ENCODE measurements around the gene SLC23A2.

SLC23A2 gene

DNA sequence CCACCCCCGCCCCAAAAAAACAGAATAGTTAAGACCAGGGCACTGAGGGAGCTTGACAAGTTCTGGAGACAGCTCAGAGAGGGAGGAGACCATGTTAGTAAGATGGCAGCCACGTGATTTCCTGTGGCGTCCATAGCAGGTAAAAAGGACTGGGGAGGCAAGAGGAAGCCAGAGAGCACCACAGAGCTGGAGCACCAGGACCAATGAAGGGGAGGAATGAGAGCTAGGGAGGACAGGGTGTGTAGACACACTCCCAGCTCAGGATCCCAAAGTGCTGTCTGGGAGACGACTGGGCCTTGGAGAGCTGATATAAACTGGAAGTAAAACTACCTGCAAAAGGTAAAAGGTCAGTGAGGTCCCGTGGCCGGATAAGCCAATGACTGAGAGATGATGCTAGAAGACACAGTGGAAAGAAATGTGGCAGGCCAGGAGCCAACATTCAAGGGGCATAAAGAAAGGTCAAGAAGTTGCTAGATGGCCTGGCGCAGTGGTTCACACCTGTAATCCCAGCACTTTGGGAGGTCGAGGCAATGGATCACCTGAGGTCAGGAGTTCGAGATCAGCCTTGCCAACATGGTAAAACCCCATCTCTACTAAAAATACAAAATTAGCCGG lies 39.0 kb downstream of the SLC23A2 start:
- DNase-seq: peak; percentile 8

DNA sequence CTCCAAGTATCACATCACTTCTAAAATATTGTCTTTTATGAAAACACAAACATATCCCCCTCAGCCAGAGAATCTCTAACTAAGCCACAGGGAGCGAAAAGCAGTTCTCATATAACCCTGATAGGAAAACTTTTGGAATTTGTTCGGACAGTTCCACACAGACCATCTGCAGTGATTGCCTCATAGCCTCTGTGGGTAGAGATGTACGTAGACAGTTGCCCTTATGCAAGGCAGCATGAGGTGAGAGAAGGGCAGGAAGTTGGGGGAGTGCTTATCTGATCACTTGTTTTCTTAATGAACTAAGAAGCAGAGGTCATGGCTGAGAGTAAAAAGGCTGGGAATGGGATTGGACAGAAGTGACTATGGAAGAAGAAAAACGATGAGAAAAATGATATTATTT lies 39.6 kb downstream of the SLC23A2 start:
- no peak for DNase-seq

DNA sequence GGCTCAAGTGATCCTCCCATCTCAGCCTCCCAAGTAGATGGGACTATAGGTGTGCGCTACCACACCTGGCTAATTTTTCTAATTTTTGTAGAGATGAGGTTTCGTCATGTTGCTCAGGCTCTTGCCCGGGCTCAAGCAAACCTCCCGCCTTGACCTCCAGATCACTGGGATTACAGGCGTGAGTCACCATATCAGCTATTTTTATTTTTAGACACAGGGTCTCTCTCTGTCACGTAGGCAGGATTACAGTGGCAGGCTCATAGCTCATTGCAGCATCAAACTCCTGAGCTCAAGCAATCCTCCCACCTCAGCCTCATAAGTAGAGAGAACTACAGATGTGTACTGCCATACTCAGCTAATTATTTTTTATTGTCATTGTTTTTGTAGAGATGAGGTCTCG lies 41.7 kb downstream of the SLC23A2 start:
- no peak for DNase-seq

DNA sequence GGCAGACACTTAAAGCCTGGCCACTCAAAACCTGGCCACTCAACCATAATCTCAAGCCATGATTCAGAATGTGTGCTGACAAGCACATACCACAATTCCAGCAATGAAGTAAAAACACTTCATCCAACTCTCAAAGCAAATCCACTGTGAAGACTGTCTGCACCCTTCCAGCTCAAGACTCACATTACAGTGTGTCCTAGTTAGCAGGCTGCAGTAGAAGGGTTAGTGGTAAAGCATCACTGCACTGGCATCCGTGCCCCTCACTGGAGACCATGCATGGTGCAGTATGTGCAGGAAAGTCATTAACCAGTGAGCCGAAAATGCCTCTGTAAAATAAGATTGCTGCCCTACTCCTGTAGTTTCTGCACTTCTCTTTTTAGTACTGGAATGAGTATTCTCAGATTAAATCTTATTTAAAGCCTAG lies 43.4 kb downstream of the SLC23A2 start:
- DNase-seq: no peak

DNA sequence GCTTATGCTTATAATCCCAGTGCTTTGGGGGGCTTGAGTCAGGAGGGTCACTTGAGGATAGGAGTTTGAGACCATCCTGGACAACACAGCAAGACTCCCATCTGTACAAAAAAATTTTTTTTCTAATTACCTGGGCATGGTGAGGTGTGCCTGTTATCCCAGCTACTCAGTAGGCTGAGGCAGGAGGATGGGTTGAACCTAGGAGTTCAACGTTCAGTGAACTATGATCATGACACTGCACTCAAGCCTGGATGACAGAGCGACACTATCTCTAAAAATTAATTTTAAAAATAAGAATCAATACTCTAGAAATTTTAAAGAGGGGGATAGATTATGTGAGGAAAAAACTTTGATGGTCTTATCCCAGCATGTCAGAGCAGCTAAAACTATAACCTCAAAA lies 44.1 kb downstream of the SLC23A2 start:
- no peak for DNase-seq

DNA sequence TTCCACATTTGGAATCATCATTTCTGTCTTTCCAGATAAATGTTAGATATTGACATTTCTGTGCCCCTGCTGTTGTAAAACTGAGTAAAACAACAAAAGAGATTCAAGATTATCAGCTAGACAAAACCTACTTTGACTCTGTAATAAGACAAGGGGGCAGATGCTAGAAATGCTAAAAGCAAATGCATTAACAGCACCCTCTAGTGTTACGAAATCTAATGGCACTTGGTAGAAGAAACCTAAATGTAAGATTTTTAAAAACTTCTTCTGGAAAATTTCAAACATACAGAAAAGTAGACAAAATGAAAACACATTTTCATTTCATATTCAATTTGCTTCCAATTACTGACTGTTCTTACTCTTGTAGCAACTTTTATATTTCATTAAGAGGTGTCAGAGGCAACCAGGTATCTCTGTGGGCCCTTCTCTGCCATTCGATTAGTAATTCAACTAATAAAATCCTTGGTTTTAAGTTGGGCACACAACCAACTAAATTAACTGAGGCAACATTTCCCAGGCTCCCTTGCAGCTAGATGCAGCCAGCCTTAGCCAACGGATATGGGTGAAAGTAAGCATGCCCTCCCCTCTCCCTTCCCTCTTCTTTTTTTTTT lies 45.0 kb downstream of the SLC23A2 start:
- DNase-seq: no peak

DNA sequence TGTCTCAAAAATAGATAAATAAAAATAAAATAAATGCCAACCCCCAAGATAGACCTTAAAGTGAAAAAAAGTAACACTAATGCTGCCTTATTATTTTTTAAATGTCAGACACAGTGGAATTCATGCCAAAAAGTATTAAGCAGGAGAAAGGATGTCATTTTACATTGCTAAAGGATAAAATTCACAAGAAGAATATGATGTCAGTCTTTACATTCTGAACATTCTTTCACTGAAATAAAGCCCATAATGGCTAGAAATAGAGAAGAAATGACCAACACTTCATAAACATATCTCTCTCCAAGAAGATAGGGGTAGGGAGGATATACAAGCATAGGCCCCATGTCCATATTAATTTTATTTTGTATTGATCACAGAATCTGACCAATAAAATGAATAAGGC lies 47.4 kb downstream of the SLC23A2 start:
- DNase-seq: no peak

DNA sequence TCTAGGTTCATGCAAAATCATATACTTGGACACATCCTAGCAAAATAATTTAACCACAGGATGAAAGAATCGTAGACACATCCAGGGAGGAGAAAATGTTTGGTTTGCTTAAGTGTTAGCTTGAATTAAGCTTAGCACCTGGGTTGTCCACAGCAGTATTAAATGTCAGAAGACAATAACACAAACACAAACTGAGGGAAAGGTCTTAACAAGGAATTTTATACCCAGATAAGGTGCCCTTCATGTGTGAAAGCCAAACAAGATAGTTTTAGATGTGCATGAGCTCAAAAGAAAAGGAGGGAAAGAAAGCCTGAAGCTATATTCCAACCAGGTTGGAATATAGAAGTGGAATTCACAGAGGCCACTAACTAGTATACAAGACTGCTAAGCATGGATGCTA lies 49.1 kb downstream of the SLC23A2 start:
- DNase-seq: no peak

DNA sequence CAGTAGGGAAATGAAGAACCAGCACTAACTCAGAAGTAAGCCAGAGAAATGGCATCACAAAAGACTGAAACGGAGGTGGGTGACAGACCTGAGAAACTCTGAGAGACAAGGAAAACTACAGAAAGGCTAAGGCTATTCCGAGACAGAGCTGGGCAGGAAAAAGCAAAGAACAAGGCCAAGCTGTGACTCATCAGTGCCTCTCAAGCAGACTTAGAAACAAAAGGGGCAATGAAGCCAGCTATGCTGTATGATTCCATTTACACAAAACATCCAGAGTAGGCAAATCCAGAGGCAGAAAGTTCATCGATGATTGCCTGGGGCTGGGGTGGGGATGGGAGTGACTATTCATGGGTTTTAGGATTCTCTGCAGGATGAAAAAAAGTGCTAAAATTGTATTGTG lies 50.0 kb downstream of the SLC23A2 start:
- no peak for DNase-seq

DNA sequence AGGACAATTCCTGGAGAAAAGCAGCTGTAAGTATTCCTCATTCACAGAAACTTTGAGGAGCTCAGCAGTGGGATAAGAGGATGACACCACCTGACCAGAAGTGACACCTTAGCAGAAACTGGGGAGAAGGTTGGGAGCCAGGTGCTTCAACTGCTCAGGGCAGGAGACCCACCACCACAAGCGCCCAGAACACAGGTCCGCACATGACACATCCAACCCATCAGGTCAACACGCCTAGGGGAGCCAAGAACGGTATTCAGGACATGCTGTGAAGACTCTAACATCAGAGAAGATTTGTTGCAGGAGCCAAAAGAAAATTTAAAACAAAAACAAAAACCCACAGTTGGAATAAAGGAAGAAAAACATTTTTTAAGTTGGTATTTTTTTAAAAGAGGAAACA lies 50.5 kb downstream of the SLC23A2 start:
- no peak for DNase-seq

DNA sequence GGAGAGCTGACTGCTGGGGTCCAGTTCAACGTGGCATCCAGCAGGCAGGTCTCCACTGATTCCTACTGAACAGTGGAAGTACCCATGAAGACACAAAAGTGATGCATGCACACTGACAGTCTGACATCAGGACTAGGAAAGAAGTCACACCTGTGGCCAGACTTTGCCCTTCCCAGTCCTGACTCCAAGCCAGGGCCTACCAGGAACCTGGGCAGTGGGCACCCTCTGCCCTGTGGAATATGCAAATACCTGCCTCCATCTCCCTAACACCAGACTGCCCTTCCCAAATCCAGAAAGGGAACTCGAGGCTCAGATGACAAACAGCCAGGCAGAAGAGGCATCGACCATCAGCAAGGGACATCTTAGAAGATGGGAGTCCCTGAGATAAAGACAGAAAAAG lies 50.9 kb downstream of the SLC23A2 start:
- no peak for DNase-seq

DNA sequence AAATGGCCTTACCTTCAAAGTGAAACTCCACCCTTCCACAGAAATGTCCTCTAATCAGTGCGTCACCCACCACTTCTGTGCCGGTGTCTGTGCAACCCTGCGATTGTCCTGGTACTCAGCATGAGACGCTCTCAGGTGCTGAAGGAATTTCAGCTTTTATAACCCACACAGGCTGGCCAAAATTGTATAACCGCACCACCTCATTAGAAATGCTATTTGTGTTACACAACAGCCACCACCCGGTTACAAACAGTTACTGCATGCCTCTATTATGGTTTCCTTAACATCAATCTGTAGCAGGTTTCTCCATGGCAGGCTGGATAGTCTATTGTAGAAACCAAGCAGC lies 51.5 kb downstream of the SLC23A2 start:
- DNase-seq: peak; percentile 4

DNA sequence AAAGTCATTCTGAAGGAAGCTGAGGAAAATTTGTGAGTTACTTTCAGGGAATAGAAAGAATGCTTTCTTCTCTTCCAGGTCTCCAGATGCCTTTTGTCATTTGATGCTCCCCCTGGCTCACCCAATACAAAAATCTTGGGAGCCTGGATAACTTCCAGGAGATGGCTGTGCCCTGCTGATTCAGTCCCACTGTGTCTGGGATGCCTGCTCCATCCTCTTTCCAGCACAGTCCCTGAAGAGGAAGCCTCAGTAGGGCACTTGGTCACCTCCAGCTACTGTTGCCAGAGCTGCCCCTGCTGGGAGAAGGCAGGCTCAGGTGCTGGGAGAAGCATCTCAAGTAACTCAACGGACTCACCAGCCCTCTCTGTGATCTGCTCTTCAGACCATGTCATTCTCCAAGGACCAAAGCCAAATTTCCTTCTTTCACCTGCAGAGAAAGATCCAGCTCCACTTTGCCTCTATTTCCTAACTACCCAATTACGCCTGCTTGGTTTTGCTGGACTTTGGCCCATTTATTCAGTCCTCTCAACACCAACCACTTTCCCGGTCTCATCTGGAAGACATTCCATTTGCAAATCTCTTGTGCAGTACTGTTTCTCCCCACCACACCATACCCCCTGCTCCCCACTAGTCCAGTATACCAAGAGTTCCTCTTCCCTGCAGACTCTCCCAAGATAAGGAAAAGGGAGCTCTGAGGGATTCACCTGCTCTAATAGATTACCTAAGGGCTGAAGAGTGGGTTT lies 53.3 kb downstream of the SLC23A2 start:
- DNase-seq: no peak

DNA sequence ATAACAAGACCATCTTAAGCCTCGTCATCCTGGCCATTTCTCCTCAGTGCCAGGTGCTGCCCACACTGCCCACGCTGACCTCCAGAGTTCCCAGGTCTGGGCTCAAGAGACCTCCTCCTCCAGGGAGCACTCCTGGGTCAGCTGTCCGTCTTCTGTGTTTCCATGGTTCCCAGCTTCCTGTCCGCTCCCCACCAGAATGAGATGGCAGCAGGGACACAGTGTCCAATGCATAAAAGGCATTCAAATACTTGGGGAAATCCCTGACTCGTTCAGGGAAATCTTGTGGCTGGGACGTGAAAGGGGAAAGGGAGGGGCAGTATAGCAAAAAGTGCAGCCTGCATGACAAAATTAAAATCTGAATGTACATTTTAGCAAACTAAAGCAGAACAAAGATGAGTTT lies 54.3 kb downstream of the SLC23A2 start:
- no peak for DNase-seq

DNA sequence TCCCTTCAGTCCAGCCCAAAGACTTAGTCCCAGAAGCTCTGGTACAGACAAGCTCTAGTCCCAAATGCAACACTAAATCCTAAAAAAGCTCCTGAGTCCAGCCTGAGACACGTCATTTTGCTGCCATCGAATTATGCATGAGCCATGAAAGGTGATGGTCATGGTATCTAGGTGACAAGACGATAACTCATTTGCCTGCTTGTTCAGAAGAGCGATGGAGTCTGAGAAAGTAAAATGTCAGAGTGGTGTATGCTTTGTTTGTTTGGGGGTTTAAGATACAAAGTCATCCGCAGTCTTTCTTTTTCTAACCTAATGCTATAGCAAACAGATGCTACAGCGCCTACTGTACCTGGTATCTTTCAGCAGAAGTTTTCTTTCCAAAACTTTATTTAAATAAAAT lies 54.7 kb downstream of the SLC23A2 start:
- DNase-seq: no peak

DNA sequence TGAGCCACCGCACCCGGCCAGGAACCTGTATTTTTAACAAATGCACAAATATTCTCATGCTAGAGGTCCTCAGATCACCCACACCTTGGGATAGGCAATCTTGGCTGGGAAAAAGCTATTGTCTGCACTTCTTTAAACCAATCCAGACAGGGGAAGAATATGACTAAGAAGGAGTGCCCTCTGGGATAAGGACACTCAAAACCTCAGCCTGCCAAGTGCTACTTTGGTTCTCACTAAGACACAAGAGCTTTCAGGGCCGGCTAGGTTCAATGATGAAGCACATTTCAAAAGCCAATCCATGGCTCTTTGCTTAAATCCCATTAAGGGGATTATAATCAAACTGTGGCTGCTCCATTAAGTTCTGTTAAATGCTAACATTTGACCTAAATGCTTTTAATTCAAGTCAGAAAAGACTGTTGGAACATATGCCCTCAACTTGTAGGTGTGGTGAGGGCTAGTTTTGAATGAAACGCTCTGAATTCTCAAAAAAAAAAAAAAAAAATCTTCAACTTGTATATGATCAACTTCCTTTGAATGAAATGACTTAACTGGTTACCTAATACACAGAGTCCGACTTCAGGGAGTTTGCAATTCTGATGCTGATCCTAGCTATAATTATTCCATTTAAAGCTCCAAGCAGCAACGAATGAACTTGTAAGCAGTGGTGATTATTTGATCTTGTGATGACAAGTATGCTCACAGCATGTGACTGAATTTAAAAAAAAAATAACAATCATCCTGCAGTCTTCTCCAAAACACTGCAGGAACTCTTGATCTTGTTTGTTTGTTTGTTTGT lies 56.6 kb downstream of the SLC23A2 start:
- DNase-seq: no peak

DNA sequence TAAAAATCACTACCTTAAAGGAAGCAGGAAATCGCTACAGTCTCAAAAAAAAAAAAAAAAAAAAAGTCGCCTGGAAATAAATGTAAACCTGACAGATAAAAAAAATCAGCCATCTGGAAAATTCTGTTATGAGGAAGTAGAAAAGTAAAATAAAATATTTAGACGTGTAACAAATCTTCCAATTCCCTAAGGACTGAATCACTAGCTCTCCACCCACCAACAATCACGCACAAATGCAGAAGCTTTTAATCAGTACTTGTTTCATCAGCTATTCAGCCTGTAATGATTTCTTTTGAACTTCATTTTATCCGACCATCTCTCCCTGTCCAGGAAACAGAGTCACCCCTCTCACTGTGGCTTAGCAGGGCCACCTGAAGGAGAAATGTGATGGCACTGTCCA lies 59.0 kb downstream of the SLC23A2 start:
- DNase-seq: no peak

DNA sequence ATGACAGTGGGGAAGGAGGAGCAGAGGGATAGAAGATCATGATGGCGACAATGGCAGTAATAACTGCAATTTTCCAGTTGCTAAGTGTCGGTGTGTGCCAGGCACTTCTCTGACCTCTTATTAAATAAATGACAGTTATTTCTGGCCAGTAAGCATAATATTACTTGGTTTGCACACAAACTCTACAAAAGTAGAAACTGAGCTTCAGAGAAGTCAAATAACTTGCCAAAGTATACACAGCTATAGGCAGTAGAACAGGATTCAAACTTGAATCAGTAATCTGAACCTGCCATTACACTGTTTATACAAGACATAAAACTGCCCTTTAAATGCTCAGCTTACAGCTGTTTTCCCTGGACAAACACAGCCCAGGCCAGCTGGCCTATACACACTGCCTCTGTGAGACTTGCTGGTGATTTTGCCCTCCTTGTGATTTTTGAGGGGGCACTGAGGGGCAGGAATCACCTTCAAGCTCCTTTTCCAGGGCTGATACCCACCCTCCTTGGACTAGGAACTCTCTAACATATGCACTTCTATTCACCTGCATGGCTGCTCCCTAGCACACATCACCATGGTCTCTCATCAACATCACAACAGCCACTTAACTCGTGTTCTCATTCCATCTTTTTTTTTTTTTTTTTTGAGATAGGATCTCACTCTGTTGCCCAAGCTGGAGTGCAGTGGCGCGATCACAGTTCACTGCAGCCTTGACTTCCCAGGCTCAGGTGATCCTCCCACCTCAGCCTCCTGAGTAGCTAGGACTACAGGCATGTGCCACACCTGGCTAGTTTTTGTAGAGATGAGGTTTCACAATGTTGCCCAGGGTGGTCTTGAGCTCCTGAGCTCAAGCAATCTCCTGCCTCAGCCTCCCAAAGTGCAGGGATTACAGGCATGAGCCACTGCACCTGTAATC lies 63.6 kb downstream of the SLC23A2 start:
- no peak for DNase-seq

DNA sequence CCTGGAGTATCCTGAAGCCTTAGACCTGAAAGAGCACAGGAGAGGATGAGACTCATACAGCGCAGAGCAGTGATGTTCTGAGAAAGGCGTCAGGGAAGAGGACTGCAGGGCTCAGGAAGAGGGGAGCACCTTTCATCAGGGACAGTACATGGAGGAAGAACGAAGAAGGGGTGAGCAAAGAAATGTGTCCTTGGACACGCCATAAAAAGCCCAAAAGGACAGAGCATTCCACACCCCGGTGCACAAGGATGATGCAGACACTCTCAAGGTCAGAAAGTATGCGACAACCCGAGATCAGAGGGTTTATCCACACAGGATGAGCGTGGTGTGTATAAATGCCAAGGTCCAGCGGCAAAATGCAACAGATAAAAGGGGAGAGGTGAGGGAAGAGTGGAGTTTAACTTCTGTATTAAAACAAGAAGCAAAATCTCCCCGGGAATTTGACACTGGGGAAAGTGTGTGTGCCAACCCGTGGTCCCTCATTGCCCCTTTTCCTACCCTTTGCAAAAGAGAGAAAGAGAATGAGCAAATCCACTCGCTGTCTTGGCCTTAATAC lies 64.4 kb downstream of the SLC23A2 start:
- DNase-seq: no peak

DNA sequence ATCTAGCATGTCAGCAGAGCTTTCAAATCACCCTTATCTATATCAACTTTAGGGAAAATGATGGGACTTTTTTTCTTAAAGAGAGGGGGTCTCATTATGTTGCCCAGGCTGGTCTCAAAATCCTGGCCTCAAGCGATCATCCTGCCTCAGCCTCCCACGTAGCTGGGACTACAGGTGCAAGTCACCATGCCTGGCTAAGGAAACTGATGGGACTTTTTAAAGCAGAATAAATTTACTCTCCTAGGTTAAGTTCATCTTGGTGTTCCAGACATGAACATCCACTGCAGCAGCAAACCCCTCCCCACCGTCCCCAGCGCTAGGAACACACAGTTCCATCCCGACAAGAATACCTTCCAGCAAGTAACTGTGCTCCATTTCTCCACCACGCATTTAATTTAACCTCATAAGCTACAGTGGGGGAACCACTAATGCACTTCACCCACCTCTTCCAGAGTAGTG lies 64.9 kb downstream of the SLC23A2 start:
- DNase-seq: no peak

DNA sequence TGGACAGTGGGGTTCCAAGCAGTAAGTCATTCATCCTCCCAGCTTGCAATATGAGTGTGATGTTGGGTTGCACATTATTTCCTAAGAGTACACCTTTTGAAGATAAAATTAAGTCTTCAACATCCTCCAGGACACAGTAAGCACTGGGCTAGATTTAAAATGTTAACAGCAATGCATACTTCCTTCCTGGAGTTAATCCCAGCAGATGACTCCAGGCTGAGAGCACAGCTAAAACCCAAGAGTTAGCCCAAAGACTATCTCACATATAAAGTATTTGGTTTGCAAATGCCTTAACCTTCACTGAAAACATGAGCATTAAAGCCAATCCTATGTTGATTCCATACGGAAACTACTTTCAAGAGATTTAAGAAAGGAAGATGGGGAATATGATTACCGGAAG lies 69.2 kb downstream of the SLC23A2 start:
- no peak for DNase-seq

DNA sequence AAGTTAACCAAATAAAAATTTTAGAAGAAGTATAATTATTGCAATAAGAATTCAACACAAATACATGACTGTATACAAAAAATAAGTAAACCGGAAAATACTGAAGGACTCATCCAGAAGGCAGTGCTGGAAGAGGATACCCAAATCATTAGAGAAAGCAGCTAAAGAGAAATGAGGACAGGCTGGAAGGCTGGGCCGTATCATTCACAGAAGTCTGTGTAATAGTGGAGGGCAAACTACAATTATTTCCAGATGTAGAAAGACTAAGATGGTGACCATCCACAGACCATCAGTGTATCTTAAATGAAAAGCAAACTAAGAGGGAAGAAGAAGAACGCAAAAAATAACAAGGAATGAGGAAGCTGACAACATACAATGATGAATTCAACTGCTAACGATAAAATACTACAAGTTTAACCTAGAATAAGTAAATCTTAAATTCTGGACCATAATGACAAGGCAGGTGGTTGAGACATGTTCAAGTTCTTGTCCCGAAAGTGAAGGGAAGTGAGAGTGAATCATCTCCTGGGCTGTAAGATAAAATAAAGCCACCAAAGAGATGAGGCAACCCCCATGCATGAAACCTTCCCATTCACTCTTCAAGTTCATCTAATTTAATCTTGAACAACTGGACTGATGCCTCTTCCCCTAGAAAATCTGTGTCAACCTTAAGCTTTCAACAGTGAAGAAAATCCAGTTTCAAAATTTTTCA lies 71.5 kb downstream of the SLC23A2 start:
- DNase-seq: no peak

Measured in stimulated activated naive CD4-positive, alpha-beta T cell treated with Interleukin-2 at 50 U/mL for 16 hours (primary cell).